SK-N-SH (cell line): ENCODE data around the gene SEPSECS.

Experiments
- CTCF ChIP-seq: fragments of 200-600 bp; sonication (generic); IDR thresholded peaks from 2 replicates; pipeline ENCODE4 v1.6.1; 2017; ENCODE audit warnings: antibody characterized with exemption, mild to moderate bottlenecking, moderate library complexity
- EZH2phosphoT487 ChIP-seq: fragments of 200-600 bp; sonication (generic); IDR thresholded peaks from 2 replicates; pipeline ENCODE4 v1.6.1; 2017; ENCODE audit warnings: low read depth, mixed run types, mild to moderate bottlenecking, antibody characterized with exemption, moderate library complexity, borderline replicate concordance
- FOSL2 ChIP-seq: IDR thresholded peaks from 2 replicates; pipeline ENCODE4 v1.4.0; 2012; ENCODE audit warnings: low read depth, mild to moderate bottlenecking, moderate library complexity, borderline replicate concordance
- FOXM1 ChIP-seq: IDR thresholded peaks from 2 replicates; pipeline ENCODE4 v1.4.0; 2012; ENCODE audit warnings: low read depth, mild to moderate bottlenecking
- JUND ChIP-seq: IDR thresholded peaks from 2 replicates; pipeline ENCODE4 v1.4.0; 2012
- SIN3A ChIP-seq: IDR thresholded peaks from 2 replicates; pipeline ENCODE4 v1.6.1; 2012; ENCODE audit warnings: low read depth, mild to moderate bottlenecking, low read length, moderate library complexity, borderline replicate concordance
- SMC3 ChIP-seq: IDR thresholded peaks from 2 replicates; pipeline ENCODE4 v1.6.1; 2012; ENCODE audit warnings: low read depth, low read length, improper control_type of control experiment
- TCF12 ChIP-seq: IDR thresholded peaks from 2 replicates; pipeline ENCODE4 v1.4.0; 2012

GRCh38 chr4:25174674-25175073, 14.4 kb upstream of the SEPSECS start:
- TF ChIP-seq FOXM1, result no peak
- TF ChIP-seq CTCF, result no peak
- TF ChIP-seq JUND, result no peak
- no peak for TF ChIP-seq SIN3A
- TF ChIP-seq TCF12, result no peak
- no peak for TF ChIP-seq SMC3
- TF ChIP-seq FOSL2, result no peak
- no peak for TF ChIP-seq EZH2phosphoT487
